Kidney (tissue), 14 donors: ENCODE data around the gene MRGPRX2. TPM values are rescaled to one million over a fixed set of nuclear protein-coding genes. Genes with fewer than 3 reads are reported as not detected.

Experiments used
- DNase-seq, 5 donors: peaks; one replicate each; pipeline ENCODE4 v3.0.0-alpha.2; 2013 to 2020
- FAIRE-seq: peaks from 2 replicates; lab custom pipeline; 2012; peaks lifted over from hg19 to GRCh38; lab: Jason Lieb, UNC
- H3K27ac ChIP-seq, 2 donors: one replicate each; pipeline ENCODE4 v1.7.0; 2013; ENCODE audit warnings: low read depth in 2 of 2, low read length in 2 of 2, inconsistent platforms in 1 of 2
- H3K27me3 ChIP-seq: one replicate; pipeline ENCODE4 v1.7.1; 2013; ENCODE audit warnings: low read length, inconsistent platforms; ENCODE audit not compliant: control insufficient read depth, insufficient read depth
- H3K36me3 ChIP-seq, 3 donors: one replicate each; pipeline versions ENCODE4 v1.7.0 to v1.7.1; 2013; ENCODE audit warnings: low read length in 3 of 3, control low read depth in 1 of 3, inconsistent platforms in 1 of 3; ENCODE audit not compliant: insufficient read depth in 3 of 3, control insufficient read depth in 2 of 3
- H3K4me1 ChIP-seq, 3 donors: one replicate each; pipeline versions ENCODE4 v1.7.0 to v1.7.1; 2013; ENCODE audit warnings: low read length in 3 of 3, inconsistent platforms in 1 of 3, low read depth in 1 of 3; ENCODE audit not compliant: control insufficient read depth in 2 of 3, insufficient read depth in 2 of 3
- H3K4me3 ChIP-seq, 3 donors: one replicate each; pipeline versions ENCODE4 v1.7.0 to v1.8.1; 2013; ENCODE audit warnings: low read length in 3 of 3, control low read depth in 1 of 3, inconsistent platforms in 1 of 3
- H3K9ac ChIP-seq, 3 donors: one replicate each; pipeline versions ENCODE4 v1.7.0 to v1.7.1; 2013; ENCODE audit warnings: low read length in 3 of 3, control low read depth in 1 of 3, inconsistent platforms in 1 of 3
- H3K9me3 ChIP-seq, 3 donors: one replicate each; pipeline versions ENCODE4 v1.7.0 to v1.7.1; 2013; ENCODE audit warnings: low read length in 3 of 3, control low read depth in 1 of 3, inconsistent platforms in 1 of 3; ENCODE audit not compliant: control insufficient read depth in 2 of 3, insufficient read depth in 1 of 3
- intact Hi-C: fragments of 100-400 bp; cut with DNase I; formaldehyde crosslinking; loops from one replicate; pipeline ENCODE4 v1.11.1; 2022
- polyA plus RNA-seq: library from polyadenylated mRNA; stranded (reverse); fragments of 350-450 nt; fragmentation: Illumina TruSeq; extraction: RNeasy Lipid Tissue Mini Kit (QIAGEN cat#74804); gene quantifications from one replicate; pipeline ENCODE4 v1.2.3, GENCODE V29; 2014; ENCODE audit warnings: low read depth, low replicate concordance; ENCODE audit not compliant: insufficient read depth
- total RNA-seq: library from RNA; stranded (reverse); fragmentation: NEBNext Ultra II Directional; extraction: Animal tissue kit (Norgen Biotek cat#: 25700); gene quantifications from one replicate; pipeline ENCODE4 v1.2.1, GENCODE V29; 2021
- TF ChIP-seq, protein P1 (sequence below): IDR thresholded peaks from 3 replicates; pipeline ENCODE4 v1.5.1; 2012; ENCODE audit warnings: mild to moderate bottlenecking, moderate library complexity, borderline replicate concordance; ENCODE audit not compliant: insufficient read depth; ENCODE audit errors: extremely low read depth
- donor health status: control.
- donor health status: control.
- donor health status: control.
- donor health status: control.
- donor health status: control.
- donor health status: DM: yes; HTN: yes; CAD: no.
- donor health status: Normal renal cell carcinoma (clear cell type).

MRGPRX2 gene
- total and polyA plus RNA-seq, 2 donors from 2014 or later, result 0.28 TPM; not detected in 1

DNA sequence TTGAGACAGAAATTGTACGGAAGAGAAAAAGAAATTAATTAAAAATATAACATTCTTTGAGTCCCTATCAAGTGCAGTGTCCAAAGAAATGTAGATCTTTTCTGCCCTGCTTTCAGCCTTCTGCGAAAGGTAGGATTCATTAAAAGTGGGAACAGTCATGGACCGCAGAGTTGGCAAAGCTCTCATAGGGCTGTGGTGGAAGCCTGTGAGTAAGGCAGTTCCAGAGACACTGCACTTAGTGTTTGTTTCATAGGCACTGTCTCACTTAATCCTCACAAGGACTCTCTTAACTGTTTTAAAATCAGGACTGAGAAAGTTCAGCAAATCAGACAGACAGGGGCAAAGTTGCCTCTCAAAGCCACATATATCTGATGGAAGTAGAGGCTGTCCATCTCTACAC lies 5.5 kb downstream of the MRGPRX2 start:
- TF ChIP-seq, protein P1, sequence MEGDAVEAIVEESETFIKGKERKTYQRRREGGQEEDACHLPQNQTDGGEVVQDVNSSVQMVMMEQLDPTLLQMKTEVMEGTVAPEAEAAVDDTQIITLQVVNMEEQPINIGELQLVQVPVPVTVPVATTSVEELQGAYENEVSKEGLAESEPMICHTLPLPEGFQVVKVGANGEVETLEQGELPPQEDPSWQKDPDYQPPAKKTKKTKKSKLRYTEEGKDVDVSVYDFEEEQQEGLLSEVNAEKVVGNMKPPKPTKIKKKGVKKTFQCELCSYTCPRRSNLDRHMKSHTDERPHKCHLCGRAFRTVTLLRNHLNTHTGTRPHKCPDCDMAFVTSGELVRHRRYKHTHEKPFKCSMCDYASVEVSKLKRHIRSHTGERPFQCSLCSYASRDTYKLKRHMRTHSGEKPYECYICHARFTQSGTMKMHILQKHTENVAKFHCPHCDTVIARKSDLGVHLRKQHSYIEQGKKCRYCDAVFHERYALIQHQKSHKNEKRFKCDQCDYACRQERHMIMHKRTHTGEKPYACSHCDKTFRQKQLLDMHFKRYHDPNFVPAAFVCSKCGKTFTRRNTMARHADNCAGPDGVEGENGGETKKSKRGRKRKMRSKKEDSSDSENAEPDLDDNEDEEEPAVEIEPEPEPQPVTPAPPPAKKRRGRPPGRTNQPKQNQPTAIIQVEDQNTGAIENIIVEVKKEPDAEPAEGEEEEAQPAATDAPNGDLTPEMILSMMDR, result no peak
- Histone ChIP-seq H3K9ac (no peak overlapping the region), H3K4me1 (no peaks in the 10 kb centered on the region), H3K36me3 (no peaks in the 10 kb centered on the region), H3K27me3 (no peaks in the 10 kb centered on the region), H3K4me3 (no peak overlapping the region), H3K9me3 (peaks cover 0 to 4% (median 0%) of the 10 kb centered on the region in 3 donors), H3K27ac (no peak overlapping the region)
- intact Hi-C loops, result no loop called here
- FAIRE-seq (no peak), DNase-seq (no peak)

DNA sequence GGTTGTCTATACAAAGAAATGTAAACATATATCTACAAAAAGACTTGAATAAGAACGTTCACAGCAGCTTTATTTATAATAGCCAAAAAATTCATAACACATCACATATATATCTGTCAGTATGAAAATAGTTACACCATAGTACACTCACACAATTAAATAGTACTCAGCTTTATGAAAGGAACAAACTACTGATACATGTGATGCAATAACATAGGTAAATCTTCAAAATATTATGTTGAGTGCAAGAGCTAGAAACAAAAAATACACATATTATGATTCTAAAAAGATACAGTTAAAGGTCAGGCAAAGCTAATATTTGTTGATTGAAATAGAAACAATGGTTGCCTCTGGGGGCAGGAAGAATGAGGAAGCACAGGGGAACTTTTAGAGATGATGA lies 6.6 kb downstream of the MRGPRX2 start:
- H3K36me3 ChIP-seq, result no peaks in the 10 kb centered on the region
- no peak for FAIRE-seq
- no peak overlapping the region for H3K4me3 ChIP-seq
- TF ChIP-seq, protein P1, result no peak
- H3K4me1 ChIP-seq, result no peaks in the 10 kb centered on the region
- no peaks in the 10 kb centered on the region for H3K27me3 ChIP-seq
- intact Hi-C loops, result no loop called here
- no peak for DNase-seq
- H3K27ac ChIP-seq, result no peak overlapping the region
- no peak overlapping the region for H3K9ac ChIP-seq
- peaks cover 0 to 4% (median 0%) of the 10 kb centered on the region in 3 donors for H3K9me3 ChIP-seq

DNA sequence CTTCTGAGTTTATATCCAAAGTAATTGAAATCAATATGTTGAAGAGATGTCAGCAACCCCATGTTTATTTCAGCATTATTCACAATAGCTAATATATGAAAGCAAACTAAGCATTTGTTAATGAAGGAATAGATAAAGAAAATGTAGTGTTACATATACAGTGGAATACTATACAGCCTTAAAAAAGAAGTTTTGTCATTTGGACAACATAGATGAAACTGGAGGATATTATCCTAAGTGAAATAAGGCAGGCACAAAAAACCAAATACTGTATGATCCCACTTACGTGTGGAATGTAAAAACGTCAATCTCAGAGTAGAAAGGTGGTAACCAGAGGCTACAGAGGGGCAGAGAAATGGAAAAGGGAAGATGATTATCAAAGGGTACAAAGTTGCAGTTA lies 10.2 kb downstream of the MRGPRX2 start:
- no peak for FAIRE-seq
- H3K4me1 ChIP-seq, result no peaks in the 10 kb centered on the region
- no peaks in the 10 kb centered on the region for H3K27me3 ChIP-seq
- TF ChIP-seq, protein P1, result no peak
- peaks cover 0 to 4% (median 0%) of the 10 kb centered on the region in 3 donors for H3K9me3 ChIP-seq
- no peak for DNase-seq
- no peak overlapping the region for H3K27ac ChIP-seq
- H3K9ac ChIP-seq, result no peak overlapping the region
- no peak overlapping the region for H3K4me3 ChIP-seq
- intact Hi-C loops, result no loop called here
- no peaks in the 10 kb centered on the region for H3K36me3 ChIP-seq

DNA sequence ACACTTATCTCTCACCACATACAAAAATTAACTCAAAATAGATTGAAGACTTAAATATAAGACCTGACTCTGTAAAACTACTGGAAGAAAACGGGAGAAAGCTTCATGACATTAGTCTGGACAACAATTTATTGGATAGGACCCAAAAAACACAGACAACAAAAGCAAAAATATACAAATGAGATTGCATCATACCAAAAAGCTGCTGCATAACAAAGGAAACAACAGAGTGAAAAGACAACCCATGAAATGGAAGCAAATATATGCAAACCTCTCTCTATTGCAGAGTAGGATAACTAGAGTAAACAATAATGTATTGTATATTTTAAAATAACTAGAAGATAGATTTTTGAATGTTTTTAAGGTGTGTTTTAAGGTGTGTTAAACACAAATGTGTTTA lies 11.2 kb downstream of the MRGPRX2 start:
- Histone ChIP-seq H3K9me3 (peaks cover 0 to 4% (median 0%) of the 10 kb centered on the region in 3 donors), H3K9ac (no peak overlapping the region), H3K27me3 (no peaks in the 10 kb centered on the region), H3K36me3 (no peaks in the 10 kb centered on the region), H3K27ac (no peak overlapping the region), H3K4me1 (no peaks in the 10 kb centered on the region), H3K4me3 (no peak overlapping the region)
- no peak for FAIRE-seq
- DNase-seq, result no peak
- TF ChIP-seq, protein P1, result no peak
- intact Hi-C loops, result no loop called here
